HepG2 (cell line): ENCODE measurements around the gene HDAC10.

Source experiments
- GMEB2 ChIP-seq: IDR thresholded peaks from 2 replicates; pipeline ENCODE4 v1.6.1; 2016; ENCODE audit warnings: missing biosample characterization, missing genetic modification reagents, low read depth
- MAF1 ChIP-seq: sonication (generic); formaldehyde crosslinking; IDR thresholded peaks from 2 replicates; pipeline ENCODE4 v1.5.0; 2020; ENCODE audit warnings: missing genetic modification reagents, borderline replicate concordance
- RELA ChIP-seq: sonication (generic); formaldehyde crosslinking; IDR thresholded peaks from 2 replicates; pipeline ENCODE4 v1.4.0; 2020; ENCODE audit warnings: missing genetic modification reagents
- SNRNP70 ChIP-seq: fragments of 200-400 bp; formaldehyde crosslinking; IDR thresholded peaks from 2 replicates; pipeline ENCODE4 v1.6.1; 2017; ENCODE audit warnings: mild to moderate bottlenecking, low read depth, low read length, moderate library complexity
- ZNF530 ChIP-seq: sonication (generic); formaldehyde crosslinking; IDR thresholded peaks from 2 replicates; pipeline ENCODE4 v1.5.0; 2020; ENCODE audit warnings: low read depth, mild to moderate bottlenecking, missing genetic modification reagents

GRCh38 chr22:50261615-50262459 is 10.8 kb upstream of the HDAC10 start, which contains the start of gene MAPK12:
- no peak for TF ChIP-seq MAF1
- TF ChIP-seq RELA (CRISPR knock-in tag), result no peak
- no peak for TF ChIP-seq GMEB2 (CRISPR knock-in tag)
- TF ChIP-seq ZNF530 (CRISPR knock-in tag), result no peak
- TF ChIP-seq SNRNP70, result no peak
